Inflammatory macrophage (primary cell): Measurements from ENCODE around the gene PPHLN1.
A peak's percentile ranks its signal among the peaks of the same experiment; 100 is the strongest.

Source experiments
- DNase-seq, 2 donors: peaks; one replicate each; pipeline ENCODE4 v3.0.0-alpha.2; 2020 to 2022

Gene PPHLN1

GRCh38 chr12:42482748-42483520, 157.0 kb downstream of the PPHLN1 start:
- peak; percentile 29 to 40 for DNase-seq

GRCh38 chr12:42483521-42483790, 157.5 kb downstream of the PPHLN1 start:
- no peak for DNase-seq

DNA sequence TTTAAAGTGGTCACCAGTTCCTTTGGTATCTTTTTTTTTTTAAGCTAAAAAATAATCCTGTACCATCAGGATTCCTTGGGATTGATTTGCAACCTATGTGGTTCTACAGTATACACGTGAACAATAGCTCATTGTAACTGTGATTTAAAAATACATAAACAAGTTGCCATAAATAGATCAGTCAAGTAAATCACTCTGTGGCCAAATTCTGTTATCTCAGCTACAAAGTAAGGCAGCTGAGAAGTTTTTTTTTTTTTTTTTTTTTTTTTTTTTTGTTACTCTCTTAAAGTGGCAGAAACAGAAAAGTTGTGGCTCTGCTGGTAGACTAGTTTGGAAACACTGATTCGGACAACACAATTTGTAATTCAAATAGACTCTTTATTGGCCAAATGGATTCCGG, 159.0 kb downstream of the PPHLN1 start:
- DNase-seq: no peak

- DNase-seq: no peak
Measured at GRCh38 chr12:42485823-42486222, 159.9 kb downstream of the PPHLN1 start.

DNA sequence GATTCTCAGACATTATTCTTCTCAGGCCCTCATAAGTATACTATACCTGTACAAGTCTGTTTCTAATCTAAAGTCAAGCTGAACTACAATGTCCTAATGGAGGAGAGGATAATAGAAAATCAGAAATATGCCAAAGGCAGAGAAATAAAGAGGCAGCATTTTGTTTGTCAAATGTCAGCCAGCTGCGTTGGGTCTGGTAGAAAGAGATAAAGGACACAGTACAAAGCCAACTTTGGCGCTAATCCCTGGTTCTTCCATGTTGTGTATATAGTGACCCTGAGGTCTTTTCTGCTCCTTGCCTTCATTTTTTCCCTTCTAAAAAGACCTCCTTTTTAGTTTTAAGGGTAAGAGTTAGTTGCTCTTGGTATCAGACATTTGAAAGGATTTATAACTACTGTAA, 160.4 kb downstream of the PPHLN1 start:
- no peak for DNase-seq

- DNase-seq: no peak
Measured at GRCh38 chr12:42490261-42490842, 164.4 kb downstream of the PPHLN1 start.
